SHP77 treated with DMSO at 0.1 percent for 48 hours (cell line): ENCODE data around the gene LAMC3.

Source experiments
- DNase-seq: peaks from one replicate; lab custom pipeline; 2025; lab: John Stamatoyannopoulos, UW

Gene LAMC3

GRCh38 chr9:131046581-131047202 is 37.7 kb downstream of the LAMC3 start:
- DNase-seq = peak; percentile 12

- no peak for DNase-seq
Observed at GRCh38 chr9:131048332-131048731, 39.4 kb downstream of the LAMC3 start.

GRCh38 chr9:131048820-131049219 is 39.8 kb downstream of the LAMC3 start:
- DNase-seq = no peak

GRCh38 chr9:131049829-131050715 is 41.1 kb downstream of the LAMC3 start:
- DNase-seq = no peak

- no peak for DNase-seq
Observed at GRCh38 chr9:131050831-131051230, 41.9 kb downstream of the LAMC3 start.

GRCh38 chr9:131051592-131052517 is 42.9 kb downstream of the LAMC3 start:
- DNase-seq = no peak

- DNase-seq = no peak
Observed at GRCh38 chr9:131053896-131054295, 44.9 kb downstream of the LAMC3 start.

- no peak for DNase-seq
Observed at GRCh38 chr9:131056781-131057506, 48.0 kb downstream of the LAMC3 start.

GRCh38 chr9:131060900-131061630 is 52.1 kb downstream of the LAMC3 start:
- DNase-seq = no peak

- DNase-seq = no peak
Observed at GRCh38 chr9:131062969-131063368, 54.0 kb downstream of the LAMC3 start.

- DNase-seq = no peak
Observed at GRCh38 chr9:131065599-131065998, 56.6 kb downstream of the LAMC3 start.

- DNase-seq = no peak
Observed at GRCh38 chr9:131067625-131068024, 58.7 kb downstream of the LAMC3 start.

- no peak for DNase-seq
Observed at GRCh38 chr9:131068076-131068816, 59.3 kb downstream of the LAMC3 start.

- DNase-seq = no peak
Observed at GRCh38 chr9:131069699-131070098, 60.7 kb downstream of the LAMC3 start.

- DNase-seq = no peak
Observed at GRCh38 chr9:131072107-131072870, 63.3 kb downstream of the LAMC3 start.

GRCh38 chr9:131072871-131073237 is 63.9 kb downstream of the LAMC3 start:
- DNase-seq = no peak

- DNase-seq = no peak
Observed at GRCh38 chr9:131076347-131077195, 67.6 kb downstream of the LAMC3 start.
